H9 (cell line): ENCODE data around the gene STK10. TPM values are rescaled to one million over a fixed set of nuclear protein-coding genes. Genes with fewer than 3 reads are reported as not detected.

Experiments
- DNase-seq: peaks from one replicate; pipeline ENCODE4 v3.0.0-alpha.2; 2017
- H2AFZ ChIP-seq: one replicate; pipeline ENCODE4 v1.6.1; 2013; ENCODE audit warnings: mild to moderate bottlenecking, low read length, control low read depth, moderate library complexity
- H2AK5ac ChIP-seq: 2 replicates; pipeline ENCODE4 v1.6.1; 2013; ENCODE audit warnings: low read length, control low read depth, mixed read lengths; ENCODE audit not compliant: insufficient read length
- H2BK120ac ChIP-seq: one replicate; pipeline ENCODE4 v1.6.1; 2013; ENCODE audit warnings: low read depth, mild to moderate bottlenecking, low read length, control low read depth, inconsistent platforms; ENCODE audit not compliant: poor library complexity, severe bottlenecking
- H2BK12ac ChIP-seq: 2 replicates; pipeline ENCODE4 v1.6.1; 2013; ENCODE audit warnings: low read length, control low read depth, mixed read lengths, low read depth; ENCODE audit not compliant: insufficient read length
- H2BK15ac ChIP-seq: 2 replicates; pipeline ENCODE4 v1.6.1; 2013; ENCODE audit warnings: low read depth, low read length, control low read depth
- H2BK20ac ChIP-seq: one replicate; pipeline ENCODE4 v1.6.1; 2013; ENCODE audit warnings: low read depth, mild to moderate bottlenecking, low read length, control low read depth, inconsistent platforms; ENCODE audit not compliant: poor library complexity, severe bottlenecking
- H2BK5ac ChIP-seq: 2 replicates; pipeline ENCODE4 v1.6.1; 2013; ENCODE audit warnings: low read length, control low read depth, mixed read lengths; ENCODE audit not compliant: insufficient read length
- H3K14ac ChIP-seq: 2 replicates; pipeline ENCODE4 v1.6.1; 2013; ENCODE audit warnings: low read length, control low read depth; ENCODE audit not compliant: insufficient read depth
- H3K18ac ChIP-seq: 2 replicates; pipeline ENCODE4 v1.6.1; 2013; ENCODE audit warnings: low read depth, mild to moderate bottlenecking, mixed read lengths, low read length, control low read depth; ENCODE audit not compliant: insufficient read length
- H3K23ac ChIP-seq: 2 replicates; pipeline ENCODE4 v1.6.1; 2013; ENCODE audit warnings: low read length, control low read depth, mixed read lengths, low read depth; ENCODE audit not compliant: insufficient read length
- H3K23me2 ChIP-seq: 2 replicates; pipeline ENCODE4 v1.6.1; 2013; ENCODE audit warnings: low read depth, mild to moderate bottlenecking, mixed read lengths, low read length, control low read depth; ENCODE audit not compliant: insufficient read length, poor library complexity, severe bottlenecking
- H3K27ac ChIP-seq: 2 replicates; pipeline ENCODE4 v1.5.1; 2013; ENCODE audit warnings: low read length, control low read depth, mixed read lengths, low read depth; ENCODE audit not compliant: insufficient read length
- H3K27me3 ChIP-seq: 2 replicates; pipeline ENCODE4 v1.6.1; 2013; ENCODE audit warnings: low read length, control low read depth, inconsistent platforms; ENCODE audit not compliant: insufficient read depth
- H3K4ac ChIP-seq: 2 replicates; pipeline ENCODE4 v1.6.1; 2013; ENCODE audit warnings: low read depth, mild to moderate bottlenecking, control low read depth, inconsistent platforms, low read length, moderate library complexity
- H3K4me1 ChIP-seq: 2 replicates; pipeline ENCODE4 v1.6.1; 2013; ENCODE audit warnings: low read length, control low read depth, inconsistent platforms; ENCODE audit not compliant: insufficient read depth
- H3K4me2 ChIP-seq: 2 replicates; pipeline ENCODE4 v1.6.1; 2013; ENCODE audit warnings: low read length, control low read depth, mixed read lengths; ENCODE audit not compliant: insufficient read length, insufficient read depth
- H3K56ac ChIP-seq: 2 replicates; pipeline ENCODE4 v1.6.1; 2013; ENCODE audit warnings: low read depth, mild to moderate bottlenecking, mixed read lengths, low read length, control low read depth; ENCODE audit not compliant: insufficient read length
- H3K79me1 ChIP-seq: 2 replicates; pipeline ENCODE4 v1.6.1; 2013; ENCODE audit warnings: low read depth, mild to moderate bottlenecking, moderate library complexity, low read length, control low read depth, inconsistent platforms; ENCODE audit not compliant: insufficient read depth, poor library complexity, severe bottlenecking
- H3K79me2 ChIP-seq: 2 replicates; pipeline ENCODE4 v1.6.1; 2013; ENCODE audit warnings: low read length, control low read depth, inconsistent platforms; ENCODE audit not compliant: insufficient read depth
- H3K9ac ChIP-seq: 2 replicates; pipeline ENCODE4 v1.6.1; 2013; ENCODE audit warnings: low read length, control low read depth, mixed read lengths; ENCODE audit not compliant: insufficient read length; ENCODE audit errors: extremely low read depth
- H3K9me3 ChIP-seq: one replicate; pipeline ENCODE4 v1.6.1; 2013; ENCODE audit warnings: low read depth, low read length, inconsistent platforms; ENCODE audit not compliant: control insufficient read depth
- H3T11ph ChIP-seq: one replicate; pipeline ENCODE4 v1.6.1; 2013; ENCODE audit warnings: mild to moderate bottlenecking, low read length, control low read depth, inconsistent platforms
- H4K20me1 ChIP-seq: one replicate; pipeline ENCODE4 v1.6.1; 2013; ENCODE audit not compliant: control insufficient read depth, insufficient read length, insufficient read depth
- H4K5ac ChIP-seq: 2 replicates; pipeline ENCODE4 v1.6.1; 2013; ENCODE audit warnings: low read depth, mild to moderate bottlenecking, mixed read lengths, low read length, control low read depth; ENCODE audit not compliant: insufficient read length
- H4K8ac ChIP-seq: replicated peaks from 2 replicates; pipeline ENCODE4 v1.6.1; 2013; ENCODE audit warnings: low read length, control low read depth, mixed read lengths, low read depth; ENCODE audit not compliant: insufficient read length
- H4K91ac ChIP-seq: 2 replicates; pipeline ENCODE4 v1.6.1; 2013; ENCODE audit warnings: low read depth, mild to moderate bottlenecking, moderate library complexity, mixed read lengths, low read length, control low read depth; ENCODE audit not compliant: insufficient read length
- H3K27ac Mint-ChIP-seq, 3 experiments: 2 replicates in 2 of 3; 3 replicates in 1 of 3; pipeline ENCODE4 v1.8.0; 2020 to 2021; ENCODE audit warnings: mixed read lengths in 3 of 3, mild to moderate bottlenecking in 1 of 3, moderate library complexity in 1 of 3
- H3K27me3 Mint-ChIP-seq: 2 replicates; pipeline ENCODE4 v1.8.0; 2021; ENCODE audit warnings: low read depth, mild to moderate bottlenecking, moderate library complexity, mixed read lengths
- H3K36me3 Mint-ChIP-seq, 3 experiments: 2 replicates in 2 of 3; 3 replicates in 1 of 3; pipeline ENCODE4 v1.8.0; 2020 to 2021; ENCODE audit warnings: low read depth in 3 of 3, mixed read lengths in 3 of 3; ENCODE audit not compliant: insufficient read depth in 1 of 3
- H3K4me1 Mint-ChIP-seq, 2 experiments: 2 replicates each; pipeline ENCODE4 v1.8.0; 2020; ENCODE audit warnings: mixed read lengths in 2 of 2
- H3K4me3 Mint-ChIP-seq, 2 experiments: 2 replicates in 1 of 2; 3 replicates in 1 of 2; pipeline ENCODE4 v1.8.0; 2020 to 2021; ENCODE audit warnings: mild to moderate bottlenecking in 2 of 2, mixed read lengths in 2 of 2, moderate library complexity in 1 of 2
- H3K9me3 Mint-ChIP-seq, 2 experiments: 2 replicates in 1 of 2; 3 replicates in 1 of 2; pipeline ENCODE4 v1.8.0; 2020; ENCODE audit warnings: mild to moderate bottlenecking in 2 of 2, mixed read lengths in 2 of 2, moderate library complexity in 1 of 2
- CTCF ChIP-seq: fragments of 200-600 bp; sonication (generic); conservative IDR thresholded peaks from 3 replicates; pipeline ENCODE4 v1.8.0; 2021; ENCODE audit warnings: antibody characterized with exemption, mild to moderate bottlenecking
- WGBS: extraction: QIAGEN DNeasy Blood & Tissue Kit; methylation state at CpG from one replicate; pipeline ENCODE4 v1.1.7; 2013; ENCODE audit warnings: missing lambda C conversion rate, low lambda C conversion rate, mixed read lengths; ENCODE audit not compliant: insufficient read length; ENCODE audit errors: extremely low coverage; 5-methylcytosine and 5-hydroxymethylcytosine counted together
- total RNA-seq: library from RNA; stranded (reverse); gene quantifications from 2 replicates; pipeline ENCODE4 v1.2.1, GENCODE V29; 2021

Gene STK10
- total RNA-seq, 1 experiment from 2014 or later: 14.6 TPM

- no peak overlapping the region for H3K4me2 ChIP-seq
- H3K9ac ChIP-seq: no peak overlapping the region
- WGBS: no CpG with 5 or more reads among the region's 7 CpGs
- no peaks in the 10 kb centered on the region for H3K23me2 ChIP-seq
- no peak for DNase-seq
- Mint-ChIP-seq H3K27me3 (no peaks in the 10 kb centered on the region), H3K4me3 (no peak overlapping the region), H3K9me3 (no peaks in the 10 kb centered on the region), H3K4me1 (peaks cover 21 to 27% of the 10 kb centered on the region in 2 experiments), H3K36me3 (peaks cover 9 to 16% (median 12%) of the 10 kb centered on the region in 3 experiments; a peak in 6 of 7 replicates), H3K27ac (peak overlapping the region in 1 of 3 experiments; percentile 70; a peak in 1 of 7 replicates)
- no peak overlapping the region for H2BK5ac ChIP-seq
- H2BK120ac ChIP-seq: no peak overlapping the region
- no peak overlapping the region for H4K8ac ChIP-seq
- H3K56ac ChIP-seq: no peak overlapping the region
- H2AFZ ChIP-seq: no peak overlapping the region
- H2BK12ac ChIP-seq: no peak overlapping the region
- H3K9me3 ChIP-seq: no peaks in the 10 kb centered on the region
- H2AK5ac ChIP-seq: no peak overlapping the region
- H3K27ac ChIP-seq: no peak overlapping the region
- no peaks in the 10 kb centered on the region for H3K79me2 ChIP-seq
- no peak for TF ChIP-seq CTCF
- H3K18ac ChIP-seq: no peak overlapping the region
- H3K4me1 ChIP-seq: no peaks in the 10 kb centered on the region
- H3K4ac ChIP-seq: no peak overlapping the region
- H2BK20ac ChIP-seq: no peak overlapping the region
- no peak overlapping the region for H3K23ac ChIP-seq
- H3K14ac ChIP-seq: no peak overlapping the region
- H4K20me1 ChIP-seq: no peaks in the 10 kb centered on the region
- no peak overlapping the region for H4K91ac ChIP-seq
- H3K27me3 ChIP-seq: no peaks in the 10 kb centered on the region; the same call in 1 of the 2 replicates
- no peak overlapping the region for H3T11ph ChIP-seq
- H2BK15ac ChIP-seq: no peak overlapping the region
- H3K79me1 ChIP-seq: no peaks in the 10 kb centered on the region
- no peak overlapping the region for H4K5ac ChIP-seq
Measured at GRCh38 chr5:172113036-172113435, 75.0 kb downstream of the STK10 start.
